Lower leg skin (tissue), 3 donors: ENCODE data around the gene KCNMB2.

ENCODE experiments used
- POLR2A ChIP-seq, 2 donors: fragments of 450-650 bp; IDR thresholded peaks; one replicate each; pipeline ENCODE4 v1.6.1; 2016 to 2017; ENCODE audit warnings: antibody characterized with exemption in 2 of 2, mild to moderate bottlenecking in 1 of 2, moderate library complexity in 1 of 2
- TF ChIP-seq, protein P1 (sequence below), 3 donors: fragments of 450-650 bp; IDR thresholded peaks; one replicate each; pipeline ENCODE4 v1.5.1; 2016; ENCODE audit warnings: antibody characterized with exemption in 3 of 3, mild to moderate bottlenecking in 3 of 3, moderate library complexity in 2 of 3

DNA sequence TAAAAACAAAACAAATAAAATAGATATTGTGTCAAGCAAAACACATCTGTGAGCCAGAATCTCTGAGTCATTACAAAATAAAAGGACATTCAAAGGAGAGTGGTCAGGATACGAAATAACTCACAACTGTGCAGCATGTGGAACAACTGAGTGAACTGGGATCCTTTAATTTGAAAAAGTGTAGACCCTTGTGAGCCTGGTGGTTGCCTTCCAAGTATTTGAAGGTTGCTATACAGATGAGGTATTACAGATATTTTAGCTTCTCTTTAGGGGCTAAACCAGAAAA is 26.7 kb downstream of the KCNMB2 start:
- TF ChIP-seq, protein P1, sequence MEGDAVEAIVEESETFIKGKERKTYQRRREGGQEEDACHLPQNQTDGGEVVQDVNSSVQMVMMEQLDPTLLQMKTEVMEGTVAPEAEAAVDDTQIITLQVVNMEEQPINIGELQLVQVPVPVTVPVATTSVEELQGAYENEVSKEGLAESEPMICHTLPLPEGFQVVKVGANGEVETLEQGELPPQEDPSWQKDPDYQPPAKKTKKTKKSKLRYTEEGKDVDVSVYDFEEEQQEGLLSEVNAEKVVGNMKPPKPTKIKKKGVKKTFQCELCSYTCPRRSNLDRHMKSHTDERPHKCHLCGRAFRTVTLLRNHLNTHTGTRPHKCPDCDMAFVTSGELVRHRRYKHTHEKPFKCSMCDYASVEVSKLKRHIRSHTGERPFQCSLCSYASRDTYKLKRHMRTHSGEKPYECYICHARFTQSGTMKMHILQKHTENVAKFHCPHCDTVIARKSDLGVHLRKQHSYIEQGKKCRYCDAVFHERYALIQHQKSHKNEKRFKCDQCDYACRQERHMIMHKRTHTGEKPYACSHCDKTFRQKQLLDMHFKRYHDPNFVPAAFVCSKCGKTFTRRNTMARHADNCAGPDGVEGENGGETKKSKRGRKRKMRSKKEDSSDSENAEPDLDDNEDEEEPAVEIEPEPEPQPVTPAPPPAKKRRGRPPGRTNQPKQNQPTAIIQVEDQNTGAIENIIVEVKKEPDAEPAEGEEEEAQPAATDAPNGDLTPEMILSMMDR (IDR thresholded peaks at IDR 0.05): no peak
- no peak for TF ChIP-seq POLR2A (IDR thresholded peaks at IDR 0.05)
